OCI-LY3 (cell line): ENCODE results near the gene NUDT8.
"Not testable (repeated sequence)": the region's sequence is repeated elsewhere in the genome, so short reads cannot be mapped to it uniquely, and the experiment has no call there.

Experiments used
- CTCF ChIP-seq: fragments of 200-600, 300-600 bp; sonication (generic); IDR thresholded peaks from 2 replicates; pipeline ENCODE4 v1.5.1; 2014; ENCODE audit warnings: antibody characterized with exemption, low read length, low read depth
- EZH2phosphoT487 ChIP-seq: fragments of 200-600 bp; shearing (Covaris generic); IDR thresholded peaks from 2 replicates; pipeline ENCODE4 v1.6.1; 2018; ENCODE audit warnings: antibody characterized with exemption, mixed run types, low read depth

- TF ChIP-seq CTCF, EZH2phosphoT487: not testable (repeated sequence)
Observed at GRCh38 chr11:67659651-67660165, 30.0 kb upstream of the NUDT8 start.
